Mucosa of descending colon (tissue), 3 donors: ENCODE measurements around the gene FFAR2. TPM values are rescaled to one million over a fixed set of nuclear protein-coding genes. Genes with fewer than 3 reads are reported as not detected.
"Not testable (repeated sequence)": the region's sequence is repeated elsewhere in the genome, so short reads cannot be mapped to it uniquely, and the experiment has no call there.

Experiments
- ATAC-seq: fragments of 200-7000 bp; cut with Tn5 transposase; one replicate; pipeline ENCODE4 v1.9.1; 2020; ENCODE audit warnings: mild to moderate bottlenecking, moderate library complexity
- DNase-seq, 3 donors: peaks; one replicate each; pipeline ENCODE4 v3.0.0-alpha.2; 2020
- H3K36me3 ChIP-seq: fragments of 200-600 bp; one replicate; pipeline ENCODE4 v1.8.0; 2021; ENCODE audit warnings: low read depth, mild to moderate bottlenecking
- H3K4me1 ChIP-seq: fragments of 200-600 bp; one replicate; pipeline ENCODE4 v1.8.0; 2021; ENCODE audit warnings: low read depth, mild to moderate bottlenecking
- H3K4me3 ChIP-seq: fragments of 200-600 bp; one replicate; pipeline ENCODE4 v1.8.0; 2021; ENCODE audit warnings: mild to moderate bottlenecking
- H3K9me3 ChIP-seq: fragments of 200-600 bp; one replicate; pipeline ENCODE4 v1.8.0; 2021; ENCODE audit warnings: mild to moderate bottlenecking
- intact Hi-C, 2 donors: fragments of 100-400 bp; cut with DNase I in 1 of 2; cut with micrococcal nuclease in 1 of 2; formaldehyde crosslinking; loops; one replicate each; pipeline versions ENCODE4 v1.11.0 to v1.11.1; 2022; cut with DNase I, micrococcal nuclease
- total RNA-seq, 3 donors: library from RNA; stranded (reverse); fragmentation: NEBNext Ultra II Directional in 2 of 3; extraction: Animal tissue kit (Norgen Biotek cat#: 25700) in 2 of 3; gene quantifications; one replicate each; pipeline versions ENCODE4 v1.2.1 to v1.2.4, GENCODE V29; 2021 to 2023
- TF ChIP-seq, protein P1 (sequence below): fragments of 200-600 bp; IDR thresholded peaks from one replicate; pipeline ENCODE4 v1.8.0; 2022; ENCODE audit warnings: antibody characterized with exemption, mild to moderate bottlenecking
- donor health status: DM: no; HTN: no; CAD: no; lungs with moderate emphysema.
- donor health status: DM: no; HTN: no; CAD: no.
- donor health status: DM: no; HTN: yes; CAD: no.

Gene FFAR2
- total RNA-seq, 3 donors from 2014 or later, result 0.32 to 1.4 (median 0.32) TPM

DNA sequence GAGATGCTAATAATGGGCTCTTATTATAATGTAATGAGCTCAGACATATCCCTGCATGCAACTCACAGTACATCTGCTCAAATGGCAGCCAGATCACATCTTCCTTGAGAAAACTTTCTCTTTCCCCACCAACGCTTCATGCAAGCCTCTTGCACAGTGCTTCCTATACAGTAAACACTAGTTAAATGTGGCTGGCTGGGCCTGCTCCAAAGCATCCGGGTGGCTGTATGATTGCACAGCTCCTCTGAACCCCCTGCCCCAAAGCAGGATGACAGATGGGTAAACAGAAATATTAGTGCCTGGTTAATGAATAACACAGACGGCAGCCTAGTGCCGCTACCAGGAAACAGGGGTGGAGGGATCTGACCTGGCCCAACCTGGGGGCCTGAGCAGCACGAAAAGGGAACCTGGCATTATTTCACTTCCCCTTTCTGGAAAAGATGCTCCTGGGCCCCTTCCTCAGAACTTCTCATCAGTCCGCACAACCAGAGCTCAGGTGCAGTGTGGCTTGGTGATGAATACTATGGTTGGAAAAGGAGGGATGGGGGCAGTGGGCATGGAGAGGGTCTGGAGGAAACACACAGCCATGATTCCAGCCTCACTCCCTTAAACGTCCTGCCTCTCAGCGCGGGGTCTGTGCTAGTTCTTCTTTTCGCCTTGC is 10.8 kb downstream of the FFAR2 start:
- no peak overlapping the region for H3K4me3 ChIP-seq
- no peaks in the 10 kb centered on the region for H3K36me3 ChIP-seq
- DNase-seq (peak in 2 of 3 donors; percentile 36 to 54), ATAC-seq (peak; percentile 64)
- H3K9me3 ChIP-seq, result no peaks in the 10 kb centered on the region
- H3K4me1 ChIP-seq, result no peaks in the 10 kb centered on the region
- intact Hi-C loops, result no loop called here
- TF ChIP-seq, protein P1, sequence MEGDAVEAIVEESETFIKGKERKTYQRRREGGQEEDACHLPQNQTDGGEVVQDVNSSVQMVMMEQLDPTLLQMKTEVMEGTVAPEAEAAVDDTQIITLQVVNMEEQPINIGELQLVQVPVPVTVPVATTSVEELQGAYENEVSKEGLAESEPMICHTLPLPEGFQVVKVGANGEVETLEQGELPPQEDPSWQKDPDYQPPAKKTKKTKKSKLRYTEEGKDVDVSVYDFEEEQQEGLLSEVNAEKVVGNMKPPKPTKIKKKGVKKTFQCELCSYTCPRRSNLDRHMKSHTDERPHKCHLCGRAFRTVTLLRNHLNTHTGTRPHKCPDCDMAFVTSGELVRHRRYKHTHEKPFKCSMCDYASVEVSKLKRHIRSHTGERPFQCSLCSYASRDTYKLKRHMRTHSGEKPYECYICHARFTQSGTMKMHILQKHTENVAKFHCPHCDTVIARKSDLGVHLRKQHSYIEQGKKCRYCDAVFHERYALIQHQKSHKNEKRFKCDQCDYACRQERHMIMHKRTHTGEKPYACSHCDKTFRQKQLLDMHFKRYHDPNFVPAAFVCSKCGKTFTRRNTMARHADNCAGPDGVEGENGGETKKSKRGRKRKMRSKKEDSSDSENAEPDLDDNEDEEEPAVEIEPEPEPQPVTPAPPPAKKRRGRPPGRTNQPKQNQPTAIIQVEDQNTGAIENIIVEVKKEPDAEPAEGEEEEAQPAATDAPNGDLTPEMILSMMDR, result no peak

DNA sequence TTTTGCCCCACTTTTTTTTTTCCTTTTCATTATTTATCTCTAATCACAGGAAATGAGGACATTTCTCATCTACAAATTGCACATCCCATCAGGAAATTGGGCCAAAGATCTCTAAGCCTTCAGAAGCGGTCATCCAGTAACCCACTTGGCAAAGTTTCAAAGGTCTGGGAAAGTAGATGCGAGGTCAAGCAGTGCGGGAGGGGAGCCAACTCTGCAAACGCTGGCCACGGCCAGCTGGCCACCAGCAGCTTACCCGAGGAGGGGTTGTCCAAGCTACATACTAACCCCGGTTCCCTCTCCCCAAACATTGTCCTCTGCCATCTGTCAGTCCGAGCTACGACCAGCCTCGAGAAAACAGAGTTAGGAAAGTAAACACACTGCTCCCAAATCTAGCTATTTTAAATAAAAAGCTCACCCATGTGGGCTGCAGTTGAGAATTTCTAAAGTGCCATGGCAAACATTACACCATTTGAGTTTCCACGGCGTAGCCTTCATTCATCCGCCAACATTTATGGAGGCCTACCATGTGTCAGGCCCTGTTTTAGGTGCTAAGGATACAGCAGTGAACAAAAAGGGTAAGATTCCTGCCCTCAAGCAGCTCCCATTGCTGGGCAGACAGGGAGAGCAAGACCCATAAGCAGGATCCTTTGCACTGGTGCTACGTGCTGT is 11.5 kb downstream of the FFAR2 start:
- Histone ChIP-seq H3K36me3 (no peaks in the 10 kb centered on the region), H3K4me3 (no peak overlapping the region), H3K9me3 (no peaks in the 10 kb centered on the region), H3K4me1 (no peaks in the 10 kb centered on the region)
- TF ChIP-seq, protein P1, result no peak
- intact Hi-C loops, result no loop called here
- ATAC-seq, result peak; percentile 33
- DNase-seq, result peak in 2 of 3 donors; percentile 51 to 55

DNA sequence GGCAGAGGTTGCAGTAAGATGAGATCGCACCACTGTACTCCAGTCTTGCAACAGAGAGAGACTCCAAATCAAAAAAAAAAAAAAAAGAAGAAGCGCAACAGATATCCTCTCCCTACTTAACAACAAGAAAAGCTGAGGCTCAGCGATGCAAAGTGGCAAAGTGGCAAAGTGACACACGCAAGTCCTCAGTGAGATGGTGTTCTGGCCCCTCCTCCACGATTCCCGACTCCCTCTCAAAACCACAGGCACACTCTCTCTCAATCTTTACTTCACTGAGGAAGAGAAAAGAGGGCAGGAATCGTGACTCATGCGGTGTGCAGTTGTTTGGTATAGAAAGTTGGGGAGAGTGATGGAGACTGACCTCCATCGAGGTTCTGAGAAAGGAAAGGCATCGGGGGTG is 12.6 kb downstream of the FFAR2 start:
- no peak for ATAC-seq

DNA sequence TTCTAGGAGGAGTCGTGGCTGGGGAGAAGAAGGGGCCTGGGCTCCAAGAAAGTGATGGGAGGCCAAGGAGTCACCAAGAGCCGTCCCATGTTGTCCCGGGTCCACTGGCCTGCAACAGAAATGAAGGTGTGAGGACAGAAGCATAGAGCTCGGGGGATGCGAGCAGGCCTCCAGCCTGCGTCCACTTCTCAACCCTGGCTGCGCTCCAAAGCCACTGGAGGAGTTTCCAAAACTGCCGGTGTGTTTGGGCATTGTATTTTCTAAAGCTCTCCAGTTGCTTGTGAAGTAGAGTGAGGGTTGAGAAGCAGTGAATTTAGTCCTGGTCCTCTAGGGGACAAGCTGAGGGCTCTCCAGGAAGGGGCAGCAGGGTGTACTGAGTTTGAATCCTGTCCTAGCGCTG is 13.0 kb downstream of the FFAR2 start:
- intact Hi-C loops, result no loop called here

More for the DNA sequence above, 12.6 kb downstream of the FFAR2 start:
- DNase-seq, result no peak
- TF ChIP-seq, protein P1, result no peak
- intact Hi-C loops, result no loop called here
- Histone ChIP-seq H3K4me1 (no peaks in the 10 kb centered on the region), H3K9me3 (no peaks in the 10 kb centered on the region), H3K4me3 (no peak overlapping the region), H3K36me3 (no peaks in the 10 kb centered on the region)

DNA sequence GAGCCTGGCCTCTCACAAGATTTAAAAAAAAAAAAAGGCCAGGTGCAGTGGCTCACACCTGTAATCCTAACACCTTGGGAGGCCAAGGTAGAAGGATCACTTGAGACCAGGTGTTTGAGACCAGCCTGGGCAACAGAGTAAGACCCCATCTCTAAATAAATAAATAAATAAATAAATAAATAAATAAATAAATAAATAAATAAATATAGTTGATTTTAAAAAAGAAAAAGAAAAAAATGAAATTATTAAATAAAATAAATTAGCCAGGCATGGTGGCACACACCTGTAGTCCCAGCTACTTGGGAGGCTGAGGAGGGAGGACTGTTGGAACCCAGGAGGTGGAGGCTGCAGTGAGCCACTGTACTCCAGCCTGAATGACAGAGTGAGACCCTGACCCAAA is 13.7 kb downstream of the FFAR2 start:
- DNase-seq, H3K36me3 ChIP-seq, H3K4me1 ChIP-seq, H3K9me3 ChIP-seq, intact Hi-C loops, H3K4me3 ChIP-seq, ATAC-seq: not testable (repeated sequence)

More for the DNA sequence above, 13.0 kb downstream of the FFAR2 start:
- Histone ChIP-seq H3K4me1 (no peaks in the 10 kb centered on the region), H3K4me3 (no peak overlapping the region), H3K36me3 (no peaks in the 10 kb centered on the region), H3K9me3 (no peaks in the 10 kb centered on the region)
- ATAC-seq, result no peak
- no peak for DNase-seq
- TF ChIP-seq, protein P1, result no peak

DNA sequence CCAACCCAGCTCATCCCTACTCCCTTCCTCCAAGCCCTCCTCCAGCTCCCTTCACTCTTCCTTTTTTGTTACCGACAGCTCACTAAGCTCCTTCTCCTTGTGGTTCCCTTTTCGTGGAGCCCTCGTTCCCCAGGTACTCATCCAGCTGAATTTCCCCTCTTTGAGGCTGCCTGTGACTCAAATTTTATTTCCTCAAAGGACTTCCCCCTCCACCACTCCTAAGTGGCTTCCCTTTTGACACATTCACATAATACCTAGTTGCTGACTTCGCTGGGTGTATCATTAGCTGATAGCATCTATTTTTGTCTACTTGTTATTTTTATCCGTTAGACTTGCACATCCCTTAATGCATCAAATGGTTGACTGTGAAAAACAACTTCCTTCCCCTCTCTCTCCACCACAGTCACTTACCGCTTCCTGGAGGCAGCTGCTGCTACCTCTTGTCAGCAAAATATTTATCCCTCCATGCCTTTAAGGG is 14.5 kb downstream of the FFAR2 start:
- Histone ChIP-seq H3K9me3 (no peaks in the 10 kb centered on the region), H3K4me3 (no peak overlapping the region), H3K36me3 (no peaks in the 10 kb centered on the region), H3K4me1 (no peaks in the 10 kb centered on the region)
- DNase-seq (peak in 1 of 3 donors; percentile 29), ATAC-seq (peak; percentile 82)
- TF ChIP-seq, protein P1, result no peak
- intact Hi-C loops, result no loop called here

DNA sequence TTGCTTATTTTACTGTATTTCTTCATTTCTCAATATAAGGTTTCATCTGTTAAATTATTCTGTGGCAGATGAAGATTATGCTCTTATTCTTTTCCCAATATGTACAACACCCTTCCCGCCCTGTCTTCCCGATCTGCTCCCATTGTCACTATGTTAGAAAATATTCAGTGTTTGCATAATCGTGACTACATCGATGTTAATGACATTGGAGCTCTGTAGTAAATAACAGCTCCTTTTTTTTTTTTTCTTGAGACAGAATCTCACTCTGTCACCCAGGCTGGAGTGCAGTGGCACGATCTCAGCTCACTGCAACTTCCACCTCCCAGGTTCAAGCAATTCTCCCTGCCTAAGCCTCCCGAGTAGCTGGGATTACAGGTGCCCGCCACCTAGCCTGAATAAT is 14.9 kb downstream of the FFAR2 start:
- H3K9me3 ChIP-seq, result not testable (repeated sequence)

More for the DNA sequence above, 14.9 kb downstream of the FFAR2 start:
- H3K4me1 ChIP-seq, H3K36me3 ChIP-seq, H3K4me3 ChIP-seq, ATAC-seq, intact Hi-C loops, DNase-seq: not testable (repeated sequence)
